ENCODE results near the gene FIGLA. TPM values are rescaled to one million over a fixed set of nuclear protein-coding genes. Genes with fewer than 3 reads are reported as not detected.

The FIGLA gene
- total RNA-seq, 1 experiment from 2014 or later: not detected

GRCh38 chr2:70834881-70835280 lies 44.4 kb upstream of the FIGLA start:
- H4K5ac ChIP-seq (ENCODE audit: insufficient read length, low read depth, low read length): no peak overlapping the region
- H2BK5ac ChIP-seq (ENCODE audit: insufficient read length, low read length): no peak overlapping the region
- no peak overlapping the region for H3K4me2 ChIP-seq (ENCODE audit: insufficient read depth, insufficient read length, low read length)
- Mint-ChIP-seq H3K27me3 (ENCODE audit: low read depth) (peaks cover 43% of the 10 kb centered on the region), H3K4me1 (0 out of 4 replicates have a peak, but pooled peaks cover 0 to 3% of the 10 kb centered on the region in 2 experiments), H3K4me3 (no peak overlapping the region), H3K36me3 (ENCODE audit: insufficient read depth in 1 of 3, low read depth in 3 of 3) (no peaks in the 10 kb centered on the region), H3K9me3 (no peaks in the 10 kb centered on the region), H3K27ac (no peak overlapping the region)
- no peaks in the 10 kb centered on the region for H4K20me1 ChIP-seq (ENCODE audit: control insufficient read depth, insufficient read depth, insufficient read length)
- H4K91ac ChIP-seq (ENCODE audit: insufficient read length, low read depth, low read length): no peak overlapping the region
- H3K56ac ChIP-seq (ENCODE audit: insufficient read length, low read depth, low read length): no peak overlapping the region
- H3K4me1 ChIP-seq (ENCODE audit: insufficient read depth, low read length): no peaks in the 10 kb centered on the region
- no peak overlapping the region for H2BK120ac ChIP-seq (ENCODE audit: low read depth, low read length, poor library complexity, severe bottlenecking)
- H3K27ac ChIP-seq (ENCODE audit: insufficient read length, low read depth, low read length): no peak overlapping the region
- H3K9me3 ChIP-seq (ENCODE audit: control insufficient read depth, low read depth, low read length): no peaks in the 10 kb centered on the region
- H3K14ac ChIP-seq (ENCODE audit: insufficient read depth, low read length): no peak overlapping the region
- no peak overlapping the region for H3K18ac ChIP-seq (ENCODE audit: insufficient read length, low read depth, low read length)
- H2BK20ac ChIP-seq (ENCODE audit: low read depth, low read length, poor library complexity, severe bottlenecking): no peak overlapping the region
- no peak overlapping the region for H2BK15ac ChIP-seq (ENCODE audit: low read depth, low read length)
- no peaks in the 10 kb centered on the region for H3K79me2 ChIP-seq (ENCODE audit: insufficient read depth, low read length)
- no peaks in the 10 kb centered on the region for H3K27me3 ChIP-seq (ENCODE audit: insufficient read depth, low read length)
- no peak overlapping the region for H4K8ac ChIP-seq (replicated peaks; ENCODE audit: insufficient read length, low read depth, low read length)
- H2BK12ac ChIP-seq (ENCODE audit: insufficient read length, low read depth, low read length): no peak overlapping the region
- no peak for DNase-seq
- no CpG with 5 or more reads among the region's 4 CpGs for WGBS (ENCODE audit: extremely low coverage, insufficient read length, low lambda C conversion rate)
- H3K9ac ChIP-seq (ENCODE audit: extremely low read depth, insufficient read length, low read length): no peak overlapping the region
- H3K23me2 ChIP-seq (ENCODE audit: insufficient read length, low read depth, low read length, poor library complexity, severe bottlenecking): no peaks in the 10 kb centered on the region
- no peak overlapping the region for H3K4ac ChIP-seq (ENCODE audit: low read depth, low read length)
- no peak overlapping the region for H3K23ac ChIP-seq (ENCODE audit: insufficient read length, low read depth, low read length)
- no peak overlapping the region for H2AFZ ChIP-seq (ENCODE audit: low read length)
- no peak overlapping the region for H3T11ph ChIP-seq (ENCODE audit: low read length)
- no peak for TF ChIP-seq CTCF (conservative IDR thresholded peaks at IDR 0.05)
- H3K79me1 ChIP-seq (ENCODE audit: insufficient read depth, low read depth, low read length, poor library complexity, severe bottlenecking): no peaks in the 10 kb centered on the region
- no peak overlapping the region for H2AK5ac ChIP-seq (ENCODE audit: insufficient read length, low read length)

Data from H9 (cell line).